HCT116 (cell line): ENCODE data around the gene ZNF177. TPM values are rescaled to one million over a fixed set of nuclear protein-coding genes. Genes with fewer than 3 reads are reported as not detected.

Experiments used
- ATAC-seq: fragments of 200-7000 bp; cut with Tn5 transposase; 2 replicates; pipeline ENCODE4 v1.9.1; 2020; ENCODE audit warnings: mild to moderate bottlenecking, moderate library complexity
- BruUV-seq: library from RNA; stranded (reverse); fragments of 400-500 nt; replicated peaks from 2 replicates; lab custom pipeline; 2021; lab: Mats Ljungman, UMichigan
- CTCF ChIA-PET: fragments of 300-600 bp; sonication (Branson Sonifier 250); formaldehyde crosslinking; loops from one replicate; lab custom pipeline; 2021; ENCODE audit warnings: antibody characterized with exemption; lab: Charles Lee
- POLR2A ChIA-PET: fragments of 300-600, 350-600 bp; sonication (Branson Sonifier 250); formaldehyde crosslinking; loops from one replicate; lab custom pipeline; 2021; ENCODE audit warnings: antibody characterized with exemption; lab: Charles Lee
- RAD21 ChIA-PET, 2 experiments: fragments of 300-600 bp; sonication (Branson Sonifier 250); formaldehyde crosslinking; loops; one replicate each; lab custom pipeline; 2023; ENCODE audit warnings: low total read pairs in 2 of 2; ENCODE audit not compliant: uncharacterized antibody in 2 of 2, unreplicated experiment in 2 of 2, low non-redundant PET in 1 of 2; lab: Charles Lee
- DNase-seq: peaks from one replicate; pipeline ENCODE4 v3.0.0-alpha.2; 2010; ENCODE audit warnings: low read depth, low spot score
- H2AFZ ChIP-seq: fragments of 200-600 bp; shearing (Covaris generic), sonication (generic); 2 replicates; pipeline ENCODE4 v1.6.1; 2017; ENCODE audit warnings: low read depth, mixed run types, mixed read lengths, antibody characterized with exemption, low read length; ENCODE audit not compliant: poor library complexity, severe bottlenecking
- H3K27ac ChIP-seq: 2 replicates; pipeline ENCODE4 v1.5.1; 2012; ENCODE audit warnings: low read depth, low read length
- H3K27me3 ChIP-seq: fragments of 200-600 bp; sonication (generic); 2 replicates; pipeline ENCODE4 v1.6.1; 2016; ENCODE audit warnings: mixed run types, low read length, mixed read lengths; ENCODE audit not compliant: insufficient read depth
- H3K36me3 ChIP-seq, 2 experiments: fragments of 200-500 bp in 1 of 2; fragments of 200-600 bp in 1 of 2; sonication (Bioruptor generic) in 1 of 2; sonication (generic) in 1 of 2; 2 replicates each; pipeline versions ENCODE4 v1.5.1 to v1.6.1; 2014 to 2016; ENCODE audit warnings: low read length in 2 of 2, inconsistent platforms in 1 of 2, mixed read lengths in 1 of 2, mixed run types in 1 of 2; ENCODE audit not compliant: insufficient read depth in 2 of 2, control insufficient read depth in 1 of 2
- H3K4me1 ChIP-seq, 2 experiments: fragments of 200-600 bp in 1 of 2; sonication (generic) in 1 of 2; 2 replicates each; pipeline versions ENCODE4 v1.5.1 to v1.6.1; 2012 to 2017; ENCODE audit warnings: low read length in 2 of 2, inconsistent platforms in 1 of 2, mild to moderate bottlenecking in 1 of 2, mixed read lengths in 1 of 2, mixed run types in 1 of 2, moderate library complexity in 1 of 2; ENCODE audit not compliant: insufficient read depth in 2 of 2, control insufficient read depth in 1 of 2
- H3K4me2 ChIP-seq: fragments of 200-600 bp; sonication (generic); 2 replicates; pipeline ENCODE4 v1.6.1; 2017; ENCODE audit warnings: mixed run types, low read length, mixed read lengths
- H3K4me3 ChIP-seq, 2 experiments: fragments of 200-600 bp in 1 of 2; sonication (generic) in 1 of 2; replicated peaks in 1 of 2; 2 replicates each; pipeline ENCODE4 v1.5.1; 2011 to 2016; ENCODE audit warnings: low read length in 2 of 2, control low read depth in 1 of 2, low read depth in 1 of 2, mild to moderate bottlenecking in 1 of 2, mixed read lengths in 1 of 2, mixed run types in 1 of 2
- H3K79me2 ChIP-seq: fragments of 200-600 bp; sonication (generic); 2 replicates; pipeline ENCODE4 v1.6.1; 2017; ENCODE audit warnings: mild to moderate bottlenecking, mixed run types, low read length, moderate library complexity, mixed read lengths; ENCODE audit not compliant: insufficient read depth
- H3K9ac ChIP-seq: fragments of 200-600 bp; sonication (generic); 2 replicates; pipeline ENCODE4 v1.6.1; 2016; ENCODE audit warnings: low read length, mixed read lengths
- H3K9me2 ChIP-seq: fragments of 200-600 bp; sonication (generic), shearing (Covaris generic); 2 replicates; pipeline ENCODE4 v1.6.1; 2017; ENCODE audit warnings: mixed run types, mild to moderate bottlenecking, moderate library complexity; ENCODE audit not compliant: insufficient read depth
- H3K9me3 ChIP-seq, 2 experiments: fragments of 200-500 bp in 1 of 2; fragments of 200-600 bp in 1 of 2; sonication (Bioruptor generic) in 1 of 2; sonication (generic) in 1 of 2; 2 replicates each; pipeline ENCODE4 v1.6.1; 2014 to 2017; ENCODE audit warnings: low read length in 2 of 2, mixed read lengths in 2 of 2, inconsistent platforms in 1 of 2, low read depth in 1 of 2, mild to moderate bottlenecking in 1 of 2, mixed run types in 1 of 2, moderate library complexity in 1 of 2; ENCODE audit not compliant: control insufficient read depth in 1 of 2, insufficient read depth in 1 of 2
- H4K20me1 ChIP-seq: fragments of 200-600 bp; sonication (generic), shearing (Covaris generic); 2 replicates; pipeline ENCODE4 v1.6.1; 2017; ENCODE audit warnings: mixed run types, mild to moderate bottlenecking, moderate library complexity; ENCODE audit not compliant: insufficient read depth
- CBX3 ChIP-seq: IDR thresholded peaks from 2 replicates; pipeline ENCODE4 v1.6.1; 2012; ENCODE audit warnings: low read depth
- EZH2 ChIP-seq: fragments of 200-600 bp; sonication (generic); IDR thresholded peaks from 2 replicates; pipeline ENCODE4 v1.6.1; 2017; ENCODE audit warnings: antibody characterized with exemption, mixed run types
- POLR2AphosphoS5 ChIP-seq: IDR thresholded peaks from 2 replicates; pipeline ENCODE4 v1.6.1; 2011; ENCODE audit warnings: mild to moderate bottlenecking, low read depth, low read length, moderate library complexity
- RAD21 ChIP-seq: IDR thresholded peaks from 2 replicates; pipeline ENCODE4 v1.6.1; 2012; ENCODE audit warnings: low read depth, mild to moderate bottlenecking
- ZFX ChIP-seq: fragments of 450-650 bp; IDR thresholded peaks from 2 replicates; pipeline ENCODE4 v1.6.1; 2017
- intact Hi-C: fragments of 100-400 bp; cut with micrococcal nuclease; formaldehyde crosslinking; loops from 2 replicates; pipeline ENCODE4 v1.10.0; 2022
- total RNA-seq: library from RNA; stranded (reverse); gene quantifications from one replicate; pipeline ENCODE4 v1.2.1, GENCODE V29; 2021; ENCODE audit not compliant: unreplicated experiment
- TF ChIP-seq, protein P1 (sequence below): IDR thresholded peaks from 2 replicates; pipeline ENCODE4 v1.6.1; 2011; ENCODE audit warnings: mild to moderate bottlenecking, low read length, moderate library complexity; ENCODE audit not compliant: insufficient replicate concordance; ENCODE audit errors: extremely low read depth

The ZNF177 gene
- total RNA-seq, 1 experiment from 2014 or later: 1.2 TPM

DNA sequence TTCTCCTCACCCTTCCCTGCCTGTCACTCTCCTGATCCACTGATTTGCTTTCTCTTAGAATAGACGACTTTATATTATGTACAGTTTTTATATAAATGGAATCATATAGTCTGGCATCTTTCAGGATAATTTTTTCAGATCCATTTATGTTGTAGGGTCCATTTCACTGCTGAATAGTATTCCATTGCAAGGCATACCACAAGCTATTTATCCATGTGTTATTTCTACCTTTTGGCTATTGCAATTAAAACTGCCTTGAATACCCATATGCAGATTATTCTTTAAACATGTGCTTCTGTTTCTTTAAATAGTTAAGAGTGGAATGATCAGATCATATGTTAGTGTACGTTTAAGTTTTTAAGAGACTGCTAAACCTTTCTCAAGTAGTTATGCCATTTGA, 17.8 kb upstream of the ZNF177 start (continued):
- no peak for TF ChIP-seq POLR2AphosphoS5

DNA sequence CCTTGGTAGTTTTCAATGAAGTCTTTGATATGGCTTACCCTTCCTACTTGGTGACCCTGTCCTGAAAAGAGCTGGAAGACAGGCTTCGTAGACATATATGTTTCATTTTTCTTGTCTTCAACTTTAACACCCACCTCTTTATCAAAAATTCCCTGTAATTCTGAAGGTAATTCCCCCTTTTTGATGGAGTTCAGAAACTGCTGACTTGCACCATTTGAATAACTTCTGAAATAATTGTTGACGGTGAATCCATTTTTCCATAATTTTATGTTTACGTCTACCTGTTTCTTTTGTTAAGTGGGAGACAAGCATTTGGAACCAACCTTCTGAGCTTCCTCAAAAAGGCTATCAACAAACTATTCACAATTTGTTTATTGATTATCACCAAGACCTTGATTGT, 14.6 kb upstream of the ZNF177 start:
- Histone ChIP-seq H3K9ac (no peak overlapping the region), H3K27ac (no peak overlapping the region), H3K9me2 (no peaks in the 10 kb centered on the region), H3K36me3 (peaks cover 0 to 3% of the 10 kb centered on the region in 2 experiments; a peak in 1 of 4 replicates), H3K4me3 (no peak overlapping the region), H3K27me3 (no peaks in the 10 kb centered on the region), H3K9me3 (peaks cover 17 to 23% of the 10 kb centered on the region in 2 experiments; a peak in 2 of 4 replicates), H4K20me1 (no peaks in the 10 kb centered on the region), H3K79me2 (no peaks in the 10 kb centered on the region), H2AFZ (no peak overlapping the region), H3K4me1 (no peaks in the 10 kb centered on the region), H3K4me2 (no peak overlapping the region)
- BruUV-seq: no TSS peak
- intact Hi-C loops: no loop called here
- TF ChIP-seq CBX3: no peak
- TF ChIP-seq ZFX: no peak
- no peak for TF ChIP-seq RAD21
- TF ChIP-seq, protein P1, sequence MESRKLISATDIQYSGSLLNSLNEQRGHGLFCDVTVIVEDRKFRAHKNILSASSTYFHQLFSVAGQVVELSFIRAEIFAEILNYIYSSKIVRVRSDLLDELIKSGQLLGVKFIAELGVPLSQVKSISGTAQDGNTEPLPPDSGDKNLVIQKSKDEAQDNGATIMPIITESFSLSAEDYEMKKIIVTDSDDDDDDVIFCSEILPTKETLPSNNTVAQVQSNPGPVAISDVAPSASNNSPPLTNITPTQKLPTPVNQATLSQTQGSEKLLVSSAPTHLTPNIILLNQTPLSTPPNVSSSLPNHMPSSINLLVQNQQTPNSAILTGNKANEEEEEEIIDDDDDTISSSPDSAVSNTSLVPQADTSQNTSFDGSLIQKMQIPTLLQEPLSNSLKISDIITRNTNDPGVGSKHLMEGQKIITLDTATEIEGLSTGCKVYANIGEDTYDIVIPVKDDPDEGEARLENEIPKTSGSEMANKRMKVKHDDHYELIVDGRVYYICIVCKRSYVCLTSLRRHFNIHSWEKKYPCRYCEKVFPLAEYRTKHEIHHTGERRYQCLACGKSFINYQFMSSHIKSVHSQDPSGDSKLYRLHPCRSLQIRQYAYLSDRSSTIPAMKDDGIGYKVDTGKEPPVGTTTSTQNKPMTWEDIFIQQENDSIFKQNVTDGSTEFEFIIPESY: no peak
- no peak for TF ChIP-seq EZH2
- POLR2A ChIA-PET: no interaction called here
- no peak for DNase-seq
- RAD21 ChIA-PET: no interaction called here
- CTCF ChIA-PET: no interaction called here
- ATAC-seq: no peak

DNA sequence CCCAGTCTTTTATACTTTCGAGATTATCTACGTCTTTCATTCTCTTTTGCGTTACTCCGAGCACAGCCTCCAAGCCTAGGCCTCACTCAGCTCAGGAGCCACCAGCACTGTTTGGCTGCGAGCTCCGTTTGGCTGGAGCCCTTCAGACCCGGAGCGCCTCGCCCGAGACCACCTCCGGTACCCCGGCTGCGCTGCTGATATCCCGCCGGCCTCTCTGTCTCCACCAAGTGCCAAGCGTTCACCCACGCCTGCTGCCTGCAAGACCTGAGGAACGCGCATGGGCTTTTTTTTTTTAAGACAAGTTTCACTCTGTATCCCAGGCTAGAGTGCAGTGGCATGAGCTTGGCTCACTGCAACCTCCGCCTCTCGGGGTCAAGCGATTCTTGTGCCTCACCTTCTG, 14.1 kb upstream of the ZNF177 start:
- CTCF ChIA-PET: no interaction called here
- TF ChIP-seq POLR2AphosphoS5 (no peak), CBX3 (no peak)
- DNase-seq (no peak), ATAC-seq (no peak)
- RAD21 ChIA-PET: no interaction called here
- H3K79me2 ChIP-seq: no peaks in the 10 kb centered on the region
- peaks cover 14 to 19% of the 10 kb centered on the region in 2 experiments; a peak in 2 of 4 replicates for H3K9me3 ChIP-seq
- H3K27me3 ChIP-seq: no peaks in the 10 kb centered on the region
- BruUV-seq: no TSS peak
- H3K4me1 ChIP-seq: no peaks in the 10 kb centered on the region
- no peak overlapping the region for H3K4me3 ChIP-seq
- intact Hi-C loops: no loop called here
- no peak overlapping the region for H3K27ac ChIP-seq
- POLR2A ChIA-PET: no interaction called here
- H3K36me3 ChIP-seq: no peaks in the 10 kb centered on the region
- H2AFZ ChIP-seq: no peak overlapping the region
- H3K9ac ChIP-seq: no peak overlapping the region
- H3K4me2 ChIP-seq: no peak overlapping the region
- no peaks in the 10 kb centered on the region for H3K9me2 ChIP-seq
- no peaks in the 10 kb centered on the region for H4K20me1 ChIP-seq
